BE2C (cell line): ENCODE measurements around the gene MT1X.
A peak's percentile ranks its signal among the peaks of the same experiment; 100 is the strongest.

ENCODE experiments used
- DNase-seq: peaks from one replicate; pipeline ENCODE4 v3.0.0-alpha.2; 2020
- H3K27me3 ChIP-seq: fragments of 250-450 bp; sonication (Bioruptor Pico); 2 replicates; pipeline ENCODE4 v1.5.1; 2020; ENCODE audit warnings: mild to moderate bottlenecking
- H3K36me3 ChIP-seq: fragments of 250-450 bp; sonication (Bioruptor Pico); 2 replicates; pipeline ENCODE4 v1.5.1; 2020; ENCODE audit warnings: mild to moderate bottlenecking
- H3K4me1 ChIP-seq: fragments of 250-450 bp; sonication (Bioruptor Pico); 2 replicates; pipeline ENCODE4 v1.5.1; 2020
- H3K4me3 ChIP-seq: 2 replicates; pipeline ENCODE4 v1.5.1; 2011; ENCODE audit warnings: low read depth, low read length
- H3K9me3 ChIP-seq: fragments of 250-450 bp; sonication (Bioruptor Pico); 2 replicates; pipeline ENCODE4 v1.5.1; 2020
- TF ChIP-seq, protein P1 (sequence below): IDR thresholded peaks from 2 replicates; pipeline ENCODE4 v1.5.1; 2012; ENCODE audit warnings: mild to moderate bottlenecking, low read depth, low read length

The MT1X gene

DNA sequence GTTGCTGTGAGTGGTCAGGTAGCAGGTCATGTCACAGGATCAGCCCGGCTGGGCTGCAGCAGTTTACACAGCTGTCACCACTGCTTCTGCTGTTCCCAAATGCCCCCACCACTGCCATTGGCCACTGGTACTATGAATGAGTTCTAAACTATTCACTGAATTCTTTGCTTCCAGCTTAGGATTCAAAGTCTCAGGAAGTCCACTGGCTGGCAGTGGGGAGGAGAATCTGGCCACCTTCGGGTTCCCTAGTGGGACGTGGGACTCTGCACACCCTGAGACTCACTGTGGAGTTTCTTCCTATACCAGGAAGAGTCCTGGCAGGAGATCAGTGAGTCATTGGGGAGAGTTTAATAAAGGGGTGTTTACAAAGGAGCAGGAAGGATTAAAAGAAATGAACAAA is 6.9 kb downstream of the MT1X start:
- no peaks in the 10 kb centered on the region for H3K27me3 ChIP-seq
- H3K4me1 ChIP-seq, result no peaks in the 10 kb centered on the region
- TF ChIP-seq, protein P1, sequence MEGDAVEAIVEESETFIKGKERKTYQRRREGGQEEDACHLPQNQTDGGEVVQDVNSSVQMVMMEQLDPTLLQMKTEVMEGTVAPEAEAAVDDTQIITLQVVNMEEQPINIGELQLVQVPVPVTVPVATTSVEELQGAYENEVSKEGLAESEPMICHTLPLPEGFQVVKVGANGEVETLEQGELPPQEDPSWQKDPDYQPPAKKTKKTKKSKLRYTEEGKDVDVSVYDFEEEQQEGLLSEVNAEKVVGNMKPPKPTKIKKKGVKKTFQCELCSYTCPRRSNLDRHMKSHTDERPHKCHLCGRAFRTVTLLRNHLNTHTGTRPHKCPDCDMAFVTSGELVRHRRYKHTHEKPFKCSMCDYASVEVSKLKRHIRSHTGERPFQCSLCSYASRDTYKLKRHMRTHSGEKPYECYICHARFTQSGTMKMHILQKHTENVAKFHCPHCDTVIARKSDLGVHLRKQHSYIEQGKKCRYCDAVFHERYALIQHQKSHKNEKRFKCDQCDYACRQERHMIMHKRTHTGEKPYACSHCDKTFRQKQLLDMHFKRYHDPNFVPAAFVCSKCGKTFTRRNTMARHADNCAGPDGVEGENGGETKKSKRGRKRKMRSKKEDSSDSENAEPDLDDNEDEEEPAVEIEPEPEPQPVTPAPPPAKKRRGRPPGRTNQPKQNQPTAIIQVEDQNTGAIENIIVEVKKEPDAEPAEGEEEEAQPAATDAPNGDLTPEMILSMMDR, result no peak
- H3K9me3 ChIP-seq, result no peaks in the 10 kb centered on the region
- no peaks in the 10 kb centered on the region for H3K36me3 ChIP-seq
- no peak for DNase-seq
- no peak overlapping the region for H3K4me3 ChIP-seq

DNA sequence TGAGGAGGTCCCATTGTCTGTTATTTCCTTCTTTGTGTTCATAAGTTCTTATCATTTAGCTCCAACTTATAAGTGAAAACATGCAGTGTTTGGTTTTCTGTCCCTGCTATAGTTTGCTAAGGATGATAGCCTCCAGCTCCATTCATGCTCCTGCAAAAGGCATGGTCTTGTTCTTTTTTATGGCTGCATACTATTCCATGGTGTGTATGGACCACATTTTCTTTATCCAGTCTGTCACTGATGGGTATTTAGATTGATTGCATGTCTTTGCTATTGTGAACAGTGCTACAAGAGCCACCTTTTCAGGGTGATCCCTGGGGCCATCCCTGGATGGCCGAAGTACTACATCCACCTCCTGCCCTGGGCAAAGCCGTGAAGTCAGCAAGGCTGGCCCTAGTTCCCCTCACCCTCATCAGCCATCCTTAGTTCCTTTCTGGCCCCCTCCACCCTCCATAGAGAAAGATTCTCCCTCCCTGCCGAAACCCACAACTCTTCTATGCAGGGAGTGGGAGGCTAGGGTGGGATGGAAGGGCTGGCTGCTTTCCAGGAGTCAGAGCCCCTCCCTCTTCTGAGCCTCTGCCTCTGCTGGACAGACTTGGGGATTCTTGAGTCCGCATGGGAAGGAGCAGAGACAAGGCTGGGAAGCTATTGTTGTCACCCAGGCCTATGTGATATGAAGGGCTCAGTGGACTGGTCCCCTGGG is 8.3 kb downstream of the MT1X start:
- H3K4me3 ChIP-seq, result no peak overlapping the region
- no peaks in the 10 kb centered on the region for H3K4me1 ChIP-seq
- no peak for DNase-seq
- no peaks in the 10 kb centered on the region for H3K27me3 ChIP-seq
- no peaks in the 10 kb centered on the region for H3K9me3 ChIP-seq
- TF ChIP-seq, protein P1, result 0 out of 2 replicates have a peak, but pooled peaks have one; percentile 2
- no peaks in the 10 kb centered on the region for H3K36me3 ChIP-seq

DNA sequence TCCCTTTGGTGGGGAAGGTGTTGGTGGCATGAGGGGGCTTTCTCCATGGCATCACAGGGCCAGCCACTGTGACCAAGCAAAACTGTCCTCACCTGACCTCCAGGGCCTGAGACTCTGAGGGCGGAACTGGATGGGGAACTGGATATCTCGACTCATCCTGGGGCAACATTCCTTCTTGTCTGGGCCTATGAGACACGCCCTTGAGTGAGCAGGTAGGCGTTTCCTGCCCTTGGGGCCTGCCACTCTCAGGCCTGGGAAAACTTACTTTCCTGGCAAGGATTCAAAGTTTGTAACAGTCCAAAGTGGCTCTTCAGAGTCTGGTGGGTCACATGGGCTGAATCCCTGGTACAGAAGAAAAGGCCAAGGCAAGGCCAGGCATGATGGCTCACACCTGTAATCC is 9.6 kb downstream of the MT1X start:
- H3K4me1 ChIP-seq, result no peaks in the 10 kb centered on the region
- no peaks in the 10 kb centered on the region for H3K9me3 ChIP-seq
- no peaks in the 10 kb centered on the region for H3K36me3 ChIP-seq
- TF ChIP-seq, protein P1, result no peak
- no peak overlapping the region for H3K4me3 ChIP-seq
- no peak for DNase-seq
- H3K27me3 ChIP-seq, result no peaks in the 10 kb centered on the region

DNA sequence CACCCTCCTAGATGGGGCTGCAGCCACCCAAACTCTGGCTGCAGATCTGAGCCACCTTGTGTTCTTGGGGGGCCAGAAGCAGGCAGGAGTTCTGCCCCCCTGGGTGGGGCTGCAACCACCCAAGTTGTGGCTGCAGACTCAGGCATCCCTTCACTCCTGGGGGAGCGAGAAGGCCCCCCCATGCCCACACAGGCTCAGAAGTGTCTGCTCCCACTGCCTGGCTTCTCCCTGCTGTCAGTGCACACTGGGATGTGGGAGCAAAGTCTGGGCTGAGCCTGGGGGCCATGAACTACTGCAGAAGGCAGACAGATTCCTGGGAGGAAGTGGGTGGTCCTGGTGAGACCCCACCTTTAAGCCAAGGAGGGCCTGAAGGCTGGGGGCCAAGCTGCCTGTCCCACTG is 13.0 kb downstream of the MT1X start:
- H3K4me3 ChIP-seq, result no peak overlapping the region
- no peaks in the 10 kb centered on the region for H3K4me1 ChIP-seq
- no peak for DNase-seq
- TF ChIP-seq, protein P1, result no peak
- H3K9me3 ChIP-seq, result no peaks in the 10 kb centered on the region
- H3K36me3 ChIP-seq, result no peaks in the 10 kb centered on the region
- no peaks in the 10 kb centered on the region for H3K27me3 ChIP-seq

DNA sequence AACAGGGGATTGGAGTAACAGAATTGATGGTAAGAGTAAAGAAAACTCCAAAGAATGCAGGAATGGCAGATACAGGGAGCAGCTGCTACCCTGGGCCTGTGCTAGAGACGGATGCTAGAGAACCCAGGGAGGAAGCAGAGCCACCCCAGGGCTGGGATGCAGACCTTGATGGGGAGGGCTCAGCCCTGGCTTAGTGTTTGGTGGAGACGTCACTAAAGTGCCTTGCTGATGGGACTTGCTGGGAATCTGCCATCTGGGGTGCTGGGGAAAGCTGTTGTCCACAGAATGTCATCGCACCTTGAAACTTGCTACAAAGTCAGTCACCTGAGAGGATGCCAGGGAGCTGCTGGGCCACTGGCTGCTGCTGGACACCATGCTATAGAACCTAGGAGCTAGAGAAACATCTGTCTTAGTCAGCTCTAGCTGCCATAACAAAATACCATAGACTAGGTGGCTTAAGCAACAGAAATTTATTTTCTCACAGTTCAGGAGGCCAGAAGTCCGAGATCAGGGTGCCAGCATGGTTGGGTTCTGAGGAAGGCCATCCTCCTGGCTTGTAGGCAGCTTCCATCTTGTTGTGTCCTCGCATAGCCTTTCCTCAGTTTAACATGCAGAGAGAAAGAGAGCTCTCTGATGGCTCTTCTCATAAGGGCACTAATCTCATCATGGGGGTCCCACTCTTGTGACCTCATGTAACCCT is 15.3 kb downstream of the MT1X start:
- TF ChIP-seq, protein P1, result no peak
- Histone ChIP-seq H3K4me3 (no peak overlapping the region), H3K9me3 (no peaks in the 10 kb centered on the region), H3K27me3 (no peaks in the 10 kb centered on the region), H3K4me1 (no peaks in the 10 kb centered on the region), H3K36me3 (no peaks in the 10 kb centered on the region)
- DNase-seq, result no peak

DNA sequence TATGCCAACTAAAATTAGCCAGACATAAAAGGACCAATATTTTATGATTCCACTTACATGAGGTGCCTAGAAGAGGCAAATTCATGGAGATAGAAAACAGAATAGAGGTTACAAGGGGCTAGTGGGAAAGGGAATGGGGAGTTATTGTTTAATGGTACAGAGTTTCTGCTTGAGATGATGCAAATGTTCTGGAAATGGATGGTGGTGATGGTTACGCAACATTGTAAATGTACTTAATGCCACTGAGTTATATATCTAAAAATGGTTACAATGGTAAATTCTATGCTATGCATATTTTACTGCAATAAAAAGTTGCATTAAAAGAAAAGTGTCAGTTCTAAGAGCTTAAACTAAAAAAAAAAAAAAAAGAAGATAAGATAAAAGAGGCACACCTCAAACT is 17.9 kb downstream of the MT1X start:
- Histone ChIP-seq H3K4me1 (no peaks in the 10 kb centered on the region), H3K36me3 (no peaks in the 10 kb centered on the region), H3K27me3 (no peaks in the 10 kb centered on the region), H3K9me3 (no peaks in the 10 kb centered on the region), H3K4me3 (no peak overlapping the region)
- TF ChIP-seq, protein P1, result no peak
- no peak for DNase-seq
